UCSD-AML1 (cell line): ENCODE data around the gene PFKP.
"Not testable (repeated sequence)": the region's sequence is repeated elsewhere in the genome, so short reads cannot be mapped to it uniquely, and the experiment has no call there.

Experiments used
- DNase-seq: peaks from one replicate; lab custom pipeline; 2025; ENCODE audit not compliant: unreplicated experiment; lab: John Stamatoyannopoulos, UW

Gene PFKP

GRCh38 chr10:3097160-3097559, 29.8 kb downstream of the PFKP start:
- DNase-seq, result no peak

DNA sequence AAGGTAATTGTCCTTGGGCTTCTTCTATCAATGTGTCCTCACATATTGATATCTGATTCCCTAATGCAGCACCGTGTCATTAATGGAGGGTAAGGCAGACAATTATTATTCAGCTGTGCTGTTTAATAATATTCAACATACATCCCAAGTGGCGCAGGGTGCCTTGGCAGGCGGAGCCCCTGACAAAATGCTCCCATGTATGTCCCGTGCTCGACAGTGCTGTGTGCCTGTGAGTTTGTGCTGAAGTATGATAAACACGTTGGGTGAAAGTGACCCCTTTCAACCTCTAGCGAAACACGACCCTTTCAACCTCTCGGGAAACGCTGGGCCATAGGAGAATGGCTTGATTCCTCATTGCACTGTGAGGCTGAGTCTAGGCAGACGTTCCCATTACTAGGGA, 31.3 kb downstream of the PFKP start:
- DNase-seq, result no peak

DNA sequence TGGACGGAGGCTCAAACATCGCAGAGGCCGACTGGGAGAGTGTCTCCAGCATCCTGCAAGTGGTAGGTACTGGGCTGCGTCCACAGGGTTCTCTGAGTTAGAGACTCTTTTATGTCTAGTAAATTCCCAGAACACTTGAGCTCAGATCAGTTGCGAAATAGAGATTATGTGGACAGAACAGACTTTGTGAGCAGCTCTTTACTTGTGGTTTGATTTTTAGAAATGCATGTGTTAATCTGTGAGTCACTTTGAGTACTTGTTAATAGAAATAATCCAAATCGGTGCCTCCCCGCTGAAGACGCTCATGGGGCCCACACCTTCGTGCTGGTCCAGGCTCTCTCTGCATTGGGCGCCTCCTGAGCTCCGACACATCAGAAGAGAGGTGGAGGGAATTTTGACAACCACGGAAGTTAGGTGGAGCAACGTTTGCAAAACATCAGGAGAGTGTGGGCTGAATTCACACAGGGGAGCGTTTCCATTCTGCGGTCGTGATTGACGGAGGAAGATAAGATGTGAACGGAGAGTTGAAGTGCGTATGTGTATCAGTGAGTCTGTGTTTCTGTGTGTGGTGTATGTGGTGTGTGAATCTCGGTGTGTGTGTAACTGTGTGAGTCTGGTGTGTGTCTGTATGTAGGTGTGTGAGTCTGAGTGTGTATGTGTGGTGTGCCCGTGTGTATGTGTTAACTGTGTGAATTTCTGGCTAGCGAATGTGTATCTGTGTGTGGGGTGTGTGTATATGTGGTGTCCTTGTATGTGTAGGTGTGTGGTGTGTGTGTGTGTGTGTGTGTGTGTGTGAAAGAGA, 32.1 kb downstream of the PFKP start:
- DNase-seq, result no peak

- no peak for DNase-seq
Measured at GRCh38 chr10:3100093-3100792, 32.9 kb downstream of the PFKP start.

DNA sequence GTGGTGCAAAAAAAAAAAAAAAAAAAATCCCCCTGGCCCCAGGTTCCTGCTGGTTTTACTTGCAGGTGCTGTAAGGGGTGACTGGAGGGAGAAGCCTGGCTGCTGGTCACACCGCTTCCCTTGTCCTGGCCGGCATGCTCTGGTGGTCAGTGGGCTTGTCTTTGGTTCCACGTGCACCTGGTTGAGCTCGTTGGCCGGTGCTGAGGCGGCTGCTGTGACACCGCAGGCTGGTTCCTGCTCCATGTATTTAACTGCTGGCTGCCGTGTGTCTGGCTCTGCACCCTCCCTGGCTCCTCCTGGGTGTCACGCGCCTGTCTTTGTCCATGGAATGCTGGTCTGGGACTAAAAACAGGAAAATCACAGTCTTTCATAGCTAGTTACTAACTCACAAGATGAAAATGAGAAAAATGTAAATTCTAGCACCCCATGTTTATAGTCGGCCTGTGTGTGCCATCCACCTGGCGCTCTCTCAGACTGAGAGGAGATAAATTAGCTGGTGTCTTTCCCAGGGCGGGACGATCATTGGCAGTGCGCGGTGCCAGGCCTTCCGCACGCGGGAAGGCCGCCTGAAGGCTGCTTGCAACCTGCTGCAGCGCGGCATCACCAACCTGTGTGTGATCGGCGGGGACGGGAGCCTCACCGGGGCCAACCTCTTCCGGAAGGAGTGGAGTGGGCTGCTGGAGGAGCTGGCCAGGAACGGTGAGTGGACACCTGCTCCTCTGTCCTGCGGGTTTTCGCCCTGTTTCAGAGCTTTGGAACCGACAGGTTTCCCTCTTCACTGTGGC, 33.7 kb downstream of the PFKP start:
- DNase-seq, result no peak

- DNase-seq, result no peak
Measured at GRCh38 chr10:3102720-3103427, 35.5 kb downstream of the PFKP start.

- no peak for DNase-seq
Measured at GRCh38 chr10:3103646-3104045, 36.3 kb downstream of the PFKP start.

DNA sequence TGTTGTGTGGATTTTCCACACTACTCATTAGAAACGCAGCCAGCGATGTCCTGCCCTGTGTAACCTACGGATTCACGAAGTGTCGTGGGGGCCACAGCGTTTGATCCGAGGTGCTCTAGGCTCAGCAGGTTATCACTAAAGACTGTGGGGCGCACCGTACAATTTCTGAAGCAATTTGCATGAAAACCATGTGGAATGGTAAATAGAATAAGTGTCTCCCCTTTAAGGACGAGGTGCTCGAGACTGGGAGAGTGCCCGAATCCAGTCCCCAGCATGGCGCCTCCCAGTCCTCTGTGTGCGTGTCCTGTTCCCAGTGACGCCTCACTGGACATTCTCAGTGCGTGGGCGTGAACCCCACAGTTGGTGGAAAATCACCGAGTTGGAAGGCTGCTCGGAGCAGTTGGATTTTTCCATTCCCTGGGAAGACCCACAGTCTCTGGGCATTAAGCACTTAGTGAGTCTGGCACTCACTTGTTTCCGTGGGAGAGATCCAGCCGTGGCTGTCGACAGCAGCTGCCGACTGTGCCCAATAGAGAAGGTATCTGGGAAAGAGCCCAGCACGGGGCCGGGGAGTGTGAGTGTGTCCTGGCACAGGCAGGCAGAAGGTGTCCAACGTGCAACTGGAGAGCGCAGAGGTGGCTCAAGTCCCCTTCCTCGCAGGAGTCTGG, 37.0 kb downstream of the PFKP start:
- no peak for DNase-seq

- DNase-seq, result no peak
Measured at GRCh38 chr10:3105166-3105565, 37.8 kb downstream of the PFKP start.

DNA sequence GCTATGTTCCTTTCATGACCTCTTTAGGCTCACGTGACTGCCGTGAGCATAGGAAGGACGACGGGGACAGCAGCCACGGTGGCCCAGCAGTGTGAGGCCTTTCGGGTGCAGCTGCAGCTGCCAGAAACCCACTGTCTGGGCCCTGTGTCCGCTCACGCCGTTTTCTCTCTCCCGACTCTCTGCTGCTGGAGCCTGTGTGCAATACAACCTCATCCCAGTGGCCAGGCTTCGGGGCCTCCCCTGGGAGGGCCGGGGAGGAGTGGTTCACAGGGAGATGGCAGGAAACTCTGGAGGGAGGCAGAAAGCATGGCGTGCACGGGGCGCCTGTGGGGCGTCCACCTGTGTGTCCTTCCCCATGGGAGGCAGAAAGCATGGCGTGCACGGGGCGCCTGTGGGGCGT, 38.6 kb downstream of the PFKP start:
- DNase-seq, result no peak

- not testable (repeated sequence) for DNase-seq
Measured at GRCh38 chr10:3106328-3106727, 39.0 kb downstream of the PFKP start.

DNA sequence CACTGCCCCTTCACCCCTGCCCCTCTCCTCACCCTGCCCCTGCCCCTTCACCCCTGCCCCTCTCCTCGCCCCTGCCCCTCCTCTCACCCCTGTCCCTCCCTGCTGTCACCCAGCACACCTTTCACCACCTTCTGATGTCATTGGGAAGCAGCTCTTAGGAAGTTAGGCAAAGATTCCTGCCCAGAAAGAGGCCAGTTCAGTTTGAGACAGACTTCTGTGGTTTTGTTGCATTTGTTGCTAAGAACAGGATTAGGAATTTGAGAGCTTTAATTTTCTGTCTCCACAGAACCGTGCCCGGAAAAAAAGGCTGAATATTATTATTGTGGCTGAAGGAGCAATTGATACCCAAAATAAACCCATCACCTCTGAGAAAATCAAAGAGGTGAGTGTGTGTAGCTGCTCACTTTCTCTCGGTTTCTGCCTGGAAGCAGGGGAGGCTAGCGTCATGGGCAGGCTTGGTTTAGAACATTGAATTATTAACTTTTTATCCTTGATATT, 39.6 kb downstream of the PFKP start:
- DNase-seq, result no peak

DNA sequence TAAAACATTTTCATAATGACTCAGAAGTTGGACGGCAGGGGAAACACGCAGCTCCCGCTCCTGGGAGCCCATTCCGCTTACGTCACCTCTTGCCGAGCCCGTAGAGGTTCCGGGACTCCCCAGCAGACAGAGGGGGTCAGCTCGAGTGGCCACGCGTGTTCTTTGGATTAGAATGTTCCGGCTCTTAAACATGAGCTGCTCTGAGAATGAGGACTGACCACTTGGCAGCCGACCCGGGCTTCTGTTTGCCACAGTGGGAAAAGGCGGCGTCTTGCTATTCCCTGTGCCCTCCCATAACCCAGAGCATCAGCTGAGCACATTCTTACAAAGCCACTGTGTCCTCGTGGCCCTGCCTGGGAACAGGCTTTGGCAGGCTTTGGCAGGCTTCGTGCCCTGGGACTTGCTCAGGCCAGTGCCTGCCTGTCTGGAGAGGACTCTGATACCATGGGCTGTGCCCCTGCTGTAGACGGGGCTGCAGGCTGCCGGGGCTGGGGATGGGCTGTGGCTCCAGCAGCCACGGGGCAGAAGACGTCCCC, 40.1 kb downstream of the PFKP start:
- DNase-seq, result no peak

GRCh38 chr10:3108033-3108432, 40.7 kb downstream of the PFKP start:
- DNase-seq, result no peak

DNA sequence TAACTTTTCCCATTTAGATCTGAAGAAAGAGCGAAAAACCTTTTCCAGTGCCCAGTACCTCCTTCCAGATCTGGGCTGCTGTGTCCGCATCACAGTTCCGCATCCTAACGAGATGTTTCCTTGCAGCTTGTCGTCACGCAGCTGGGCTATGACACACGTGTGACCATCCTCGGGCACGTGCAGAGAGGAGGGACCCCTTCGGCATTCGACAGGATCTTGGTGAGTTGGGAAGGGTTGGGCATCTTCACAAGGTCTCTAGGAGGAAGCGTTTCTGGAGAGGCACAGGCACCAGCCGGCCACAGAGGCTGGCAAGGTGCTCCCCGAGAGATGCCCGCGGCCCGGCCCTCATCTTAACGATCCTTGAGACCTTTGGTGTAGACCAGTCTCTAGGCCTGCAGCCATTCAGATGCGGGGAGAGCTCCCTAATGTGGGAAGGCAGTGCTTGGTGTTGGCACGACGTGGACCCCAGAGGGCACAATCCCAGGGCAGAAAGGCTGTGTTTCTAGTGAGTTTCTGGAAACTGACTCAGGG, 41.3 kb downstream of the PFKP start:
- DNase-seq, result no peak

DNA sequence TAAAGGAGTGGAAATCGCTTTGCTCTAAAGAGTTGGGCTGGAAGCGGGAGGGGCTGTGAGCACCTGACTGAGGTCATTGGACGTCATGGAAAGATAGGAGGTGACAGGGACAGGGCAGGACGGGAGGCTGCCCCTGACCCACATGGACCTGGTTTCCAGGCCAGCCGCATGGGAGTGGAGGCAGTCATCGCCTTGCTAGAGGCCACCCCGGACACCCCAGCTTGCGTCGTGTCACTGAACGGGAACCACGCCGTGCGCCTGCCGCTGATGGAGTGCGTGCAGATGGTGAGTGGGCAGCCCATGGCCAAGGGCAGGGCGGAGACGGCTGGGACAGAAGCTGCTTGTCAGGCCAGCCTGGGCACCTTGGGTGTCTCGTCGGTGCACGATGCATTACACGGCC, 41.8 kb downstream of the PFKP start:
- no peak for DNase-seq

DNA sequence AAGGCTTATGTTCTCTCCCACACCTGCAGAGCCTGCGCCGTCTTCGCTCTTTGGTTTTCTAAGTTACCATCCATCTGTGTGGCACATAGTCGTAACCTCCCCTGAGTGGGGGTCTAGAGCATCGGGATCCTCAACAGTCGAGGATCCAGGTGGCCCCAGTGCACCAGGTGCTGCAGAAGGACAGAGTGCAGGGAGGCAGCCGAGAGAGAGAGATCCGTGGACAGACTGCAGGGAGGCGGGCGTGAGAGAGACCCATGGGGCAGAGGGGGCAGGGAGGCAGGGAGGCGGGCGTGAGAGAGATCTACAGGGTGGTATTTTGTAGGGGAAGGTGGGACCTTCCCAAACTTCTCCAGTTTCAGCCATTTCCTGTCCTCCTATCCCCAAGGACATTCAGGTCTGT, 42.3 kb downstream of the PFKP start:
- DNase-seq, result no peak

DNA sequence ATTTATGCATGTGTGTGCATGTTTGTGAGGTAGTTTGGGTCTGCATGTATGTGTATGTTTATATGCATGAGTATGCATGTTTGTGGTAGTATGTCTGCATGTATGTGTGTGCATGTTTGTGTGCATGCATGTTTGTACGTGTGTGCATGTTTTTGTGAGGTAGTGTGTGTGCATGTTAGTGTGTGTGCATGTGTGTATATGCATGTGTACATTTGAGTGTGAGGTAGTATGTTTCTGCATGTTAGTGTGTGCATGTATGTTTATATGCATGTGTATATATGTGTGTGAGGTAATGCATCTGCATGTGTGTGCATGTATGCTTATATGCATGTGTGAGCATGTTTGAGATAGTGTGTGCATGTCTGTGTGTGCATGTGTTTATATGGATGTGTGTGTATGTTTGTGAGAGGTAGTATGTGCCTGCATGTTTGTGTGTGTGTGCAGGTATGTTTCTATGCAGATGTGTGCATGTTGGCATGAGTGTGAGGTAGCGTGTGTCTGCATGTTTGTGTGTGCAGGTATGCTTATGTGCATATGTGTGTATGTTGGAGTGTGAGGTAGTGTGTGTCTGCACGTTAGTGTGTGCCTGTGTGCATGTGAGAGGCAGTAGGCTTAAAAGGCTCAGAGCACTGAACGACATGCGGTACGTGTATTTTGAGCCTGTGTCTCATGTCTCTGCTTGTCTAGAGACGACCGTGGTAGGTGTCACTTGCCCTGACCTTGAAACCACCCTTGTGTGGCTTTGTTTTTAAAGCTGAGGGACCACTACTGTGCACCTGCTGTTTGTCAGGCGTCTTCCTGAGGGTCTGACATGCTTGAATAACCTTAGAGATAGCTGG, 43.7 kb downstream of the PFKP start:
- DNase-seq, result no peak

GRCh38 chr10:3111621-3112163, 44.3 kb downstream of the PFKP start:
- no peak for DNase-seq
